ENCODE data around the gene THAP8.

DNA sequence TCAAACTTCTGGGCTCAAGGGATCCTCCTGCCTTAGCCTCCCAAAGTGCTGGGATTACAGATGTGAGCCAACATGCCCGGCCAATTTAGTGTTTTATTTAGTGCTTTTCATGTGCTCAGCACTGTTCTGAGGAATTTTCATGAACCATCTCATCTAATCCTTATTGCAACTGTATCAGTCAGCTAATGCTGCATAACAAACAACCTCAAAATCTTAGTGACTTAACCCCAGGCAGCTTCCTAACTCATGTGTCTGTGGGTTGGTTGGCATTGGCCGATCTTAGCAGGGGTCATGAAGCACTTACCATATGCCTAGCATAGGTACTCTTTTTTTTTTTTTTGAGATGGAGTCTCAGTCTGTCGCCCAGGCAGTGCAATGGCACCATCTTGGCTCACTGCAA lies 65.3 kb downstream of the THAP8 start:
- TF ChIP-seq CTCF (IDR thresholded peaks at IDR 0.05; ENCODE audit: insufficient read depth, low read length) (no peak), GABPA (IDR thresholded peaks at IDR 0.05; ENCODE audit: low read depth) (no peak), POLR2AphosphoS5 (IDR thresholded peaks at IDR 0.05; ENCODE audit: low read depth) (no peak)
- TF ChIP-seq, protein P1, sequence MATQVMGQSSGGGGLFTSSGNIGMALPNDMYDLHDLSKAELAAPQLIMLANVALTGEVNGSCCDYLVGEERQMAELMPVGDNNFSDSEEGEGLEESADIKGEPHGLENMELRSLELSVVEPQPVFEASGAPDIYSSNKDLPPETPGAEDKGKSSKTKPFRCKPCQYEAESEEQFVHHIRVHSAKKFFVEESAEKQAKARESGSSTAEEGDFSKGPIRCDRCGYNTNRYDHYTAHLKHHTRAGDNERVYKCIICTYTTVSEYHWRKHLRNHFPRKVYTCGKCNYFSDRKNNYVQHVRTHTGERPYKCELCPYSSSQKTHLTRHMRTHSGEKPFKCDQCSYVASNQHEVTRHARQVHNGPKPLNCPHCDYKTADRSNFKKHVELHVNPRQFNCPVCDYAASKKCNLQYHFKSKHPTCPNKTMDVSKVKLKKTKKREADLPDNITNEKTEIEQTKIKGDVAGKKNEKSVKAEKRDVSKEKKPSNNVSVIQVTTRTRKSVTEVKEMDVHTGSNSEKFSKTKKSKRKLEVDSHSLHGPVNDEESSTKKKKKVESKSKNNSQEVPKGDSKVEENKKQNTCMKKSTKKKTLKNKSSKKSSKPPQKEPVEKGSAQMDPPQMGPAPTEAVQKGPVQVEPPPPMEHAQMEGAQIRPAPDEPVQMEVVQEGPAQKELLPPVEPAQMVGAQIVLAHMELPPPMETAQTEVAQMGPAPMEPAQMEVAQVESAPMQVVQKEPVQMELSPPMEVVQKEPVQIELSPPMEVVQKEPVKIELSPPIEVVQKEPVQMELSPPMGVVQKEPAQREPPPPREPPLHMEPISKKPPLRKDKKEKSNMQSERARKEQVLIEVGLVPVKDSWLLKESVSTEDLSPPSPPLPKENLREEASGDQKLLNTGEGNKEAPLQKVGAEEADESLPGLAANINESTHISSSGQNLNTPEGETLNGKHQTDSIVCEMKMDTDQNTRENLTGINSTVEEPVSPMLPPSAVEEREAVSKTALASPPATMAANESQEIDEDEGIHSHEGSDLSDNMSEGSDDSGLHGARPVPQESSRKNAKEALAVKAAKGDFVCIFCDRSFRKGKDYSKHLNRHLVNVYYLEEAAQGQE (IDR thresholded peaks at IDR 0.05; ENCODE audit: insufficient replicate concordance, low read depth) = no peak

Data from HL-60 (cell line).